ENCODE measurements around the gene MYO3A. TPM values are rescaled to one million over a fixed set of nuclear protein-coding genes. Genes with fewer than 3 reads are reported as not detected.

MYO3A gene
- total RNA-seq, 1 experiment from 2014 or later = not detected

GRCh38 chr10:26215396-26215934 lies 281.4 kb downstream of the MYO3A start:
- no peak for DNase-seq (ENCODE audit: low read depth)

- DNase-seq (ENCODE audit: low read depth) = peak; percentile 1
These were observed 282.0 kb downstream of the MYO3A start for GRCh38 chr10:26215935-26216584.

GRCh38 chr10:26216585-26217395 lies 282.8 kb downstream of the MYO3A start, which contains the start of gene GAD2:
TSS of gene GAD2 (plus strand) at chr10:26216774. CDS start at chr10:26216810, 36 bp downstream.
- no peak for DNase-seq (ENCODE audit: low read depth)

GRCh38 chr10:26217396-26218086 lies 283.5 kb downstream of the MYO3A start:
- no peak for DNase-seq (ENCODE audit: low read depth)

- DNase-seq (ENCODE audit: low read depth) = no peak
These were observed 285.6 kb downstream of the MYO3A start for GRCh38 chr10:26219676-26220075.

GRCh38 chr10:26220901-26221300 lies 286.9 kb downstream of the MYO3A start:
- no peak for DNase-seq (ENCODE audit: low read depth)

- no peak for DNase-seq (ENCODE audit: low read depth)
These were observed 287.5 kb downstream of the MYO3A start for GRCh38 chr10:26221541-26221940.

GRCh38 chr10:26222563-26222962 lies 288.5 kb downstream of the MYO3A start:
- DNase-seq (ENCODE audit: low read depth) = no peak

GRCh38 chr10:26225322-26225721 lies 291.3 kb downstream of the MYO3A start:
- no peak for DNase-seq (ENCODE audit: low read depth)

GRCh38 chr10:26227786-26228185 lies 293.8 kb downstream of the MYO3A start:
- no peak for DNase-seq (ENCODE audit: low read depth)

GRCh38 chr10:26232174-26232573 lies 298.1 kb downstream of the MYO3A start:
- no peak for DNase-seq (ENCODE audit: low read depth)

- no peak for DNase-seq (ENCODE audit: low read depth)
These were observed 301.7 kb downstream of the MYO3A start for GRCh38 chr10:26235761-26236160.

GRCh38 chr10:26238378-26238777 lies 304.3 kb downstream of the MYO3A start:
- DNase-seq (ENCODE audit: low read depth) = no peak

GRCh38 chr10:26242706-26243350 lies 308.8 kb downstream of the MYO3A start:
- no peak for DNase-seq (ENCODE audit: low read depth)

- DNase-seq (ENCODE audit: low read depth) = no peak
These were observed 309.3 kb downstream of the MYO3A start for GRCh38 chr10:26243351-26243720.

- DNase-seq (ENCODE audit: low read depth) = no peak
These were observed 315.7 kb downstream of the MYO3A start for GRCh38 chr10:26249681-26250080.

- no peak for DNase-seq (ENCODE audit: low read depth)
These were observed 317.9 kb downstream of the MYO3A start for GRCh38 chr10:26251925-26252324.

GRCh38 chr10:26254616-26255015 lies 320.6 kb downstream of the MYO3A start:
- no peak for DNase-seq (ENCODE audit: low read depth)

- no peak for DNase-seq (ENCODE audit: low read depth)
These were observed 325.3 kb downstream of the MYO3A start for GRCh38 chr10:26259341-26259740.
